Body of pancreas (tissue), 4 donors: ENCODE results near the gene DYRK1A.

Source experiments
- CTCF ChIP-seq, 7 experiments: fragments of 450-650 bp in 4 of 7; fragments of 200-600 bp in 3 of 7; sonication (generic) in 3 of 7; IDR thresholded peaks; one replicate each; pipeline ENCODE4 v1.5.1; 2016 to 2019; ENCODE audit warnings: antibody characterized with exemption in 7 of 7
- POLR2A ChIP-seq, 3 donors: fragments of 450-650 bp; IDR thresholded peaks; one replicate each; pipeline ENCODE4 v1.6.1; 2016; ENCODE audit warnings: antibody characterized with exemption in 3 of 3, mild to moderate bottlenecking in 2 of 3

- TF ChIP-seq CTCF (IDR thresholded peaks at IDR 0.05) (no peak), POLR2A (IDR thresholded peaks at IDR 0.05) (no peak)
Measured at GRCh38 chr21:37452227-37452626, 85.7 kb downstream of the DYRK1A start.
